Measurements from ENCODE around the gene PDILT.
"Not testable (repeated sequence)": the region's sequence is repeated elsewhere in the genome, so short reads cannot be mapped to it uniquely, and the experiment has no call there.

The PDILT gene

DNA sequence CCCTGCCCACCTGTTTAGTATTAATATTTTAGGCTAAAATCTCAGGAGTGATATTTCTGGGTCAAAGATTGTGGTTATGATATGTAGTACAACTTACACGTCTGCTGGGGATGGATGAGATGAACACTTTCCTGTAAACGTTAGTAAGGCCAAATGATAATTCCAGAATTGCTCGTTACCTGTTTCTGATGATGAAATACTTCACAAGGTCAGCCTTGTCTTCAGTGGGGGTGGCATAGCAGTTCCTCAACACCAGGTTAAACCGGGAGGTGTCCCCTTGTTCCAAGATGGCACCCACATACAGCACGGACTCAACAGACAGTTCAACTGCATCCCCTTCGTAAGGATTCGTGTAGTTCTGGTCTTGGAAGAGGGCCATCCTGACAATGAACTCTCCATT lies 86.5 kb downstream of the PDILT start:
- no peak for DNase-seq (ENCODE audit: insufficient read length, low spot score)
- FAIRE-seq, result no peak
- TF ChIP-seq POLR2AphosphoS5 (IDR thresholded peaks at IDR 0.05; ENCODE audit: low read depth, low read length) (no peak), SPI1 (IDR thresholded peaks at IDR 0.05; ENCODE audit: low read depth, low read length) (no peak), TAF1 (IDR thresholded peaks at IDR 0.05; ENCODE audit: low read depth, low read length) (no peak), POLR2A (IDR thresholded peaks at IDR 0.05; ENCODE audit: low read depth, low read length) (no peak), POU2F2 (IDR thresholded peaks at IDR 0.05; ENCODE audit: low read depth, low read length) (no peak), PAX5 (IDR thresholded peaks at IDR 0.05; ENCODE audit: insufficient read depth, low read length, severe bottlenecking) (no peak)

DNA sequence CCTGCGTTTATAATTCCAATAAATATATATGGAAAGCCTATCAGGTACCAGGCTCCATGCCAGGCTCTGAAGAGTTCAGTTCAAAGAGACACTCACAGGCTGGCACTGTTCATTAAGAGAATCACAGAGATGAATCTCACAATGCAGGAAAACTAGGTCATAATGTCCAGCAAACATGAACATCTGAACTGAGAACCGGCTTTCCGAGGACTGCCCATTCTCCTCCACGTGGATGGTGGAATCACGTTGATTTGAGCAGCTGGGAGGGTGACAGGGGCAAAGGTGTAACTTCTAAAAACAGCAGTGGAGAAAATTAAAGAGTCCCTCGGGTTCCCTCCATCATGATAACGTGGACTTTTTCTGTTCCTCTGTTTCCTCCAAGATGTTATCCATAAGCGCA lies 87.4 kb downstream of the PDILT start:
- no peak for DNase-seq (ENCODE audit: insufficient read length, low spot score)
- TF ChIP-seq POLR2AphosphoS5 (IDR thresholded peaks at IDR 0.05; ENCODE audit: low read depth, low read length) (no peak), POU2F2 (IDR thresholded peaks at IDR 0.05; ENCODE audit: low read depth, low read length) (no peak), POLR2A (IDR thresholded peaks at IDR 0.05; ENCODE audit: low read depth, low read length) (no peak), PAX5 (IDR thresholded peaks at IDR 0.05; ENCODE audit: insufficient read depth, low read length, severe bottlenecking) (no peak), SPI1 (IDR thresholded peaks at IDR 0.05; ENCODE audit: low read depth, low read length) (no peak), TAF1 (IDR thresholded peaks at IDR 0.05; ENCODE audit: low read depth, low read length) (no peak)
- no peak for FAIRE-seq

DNA sequence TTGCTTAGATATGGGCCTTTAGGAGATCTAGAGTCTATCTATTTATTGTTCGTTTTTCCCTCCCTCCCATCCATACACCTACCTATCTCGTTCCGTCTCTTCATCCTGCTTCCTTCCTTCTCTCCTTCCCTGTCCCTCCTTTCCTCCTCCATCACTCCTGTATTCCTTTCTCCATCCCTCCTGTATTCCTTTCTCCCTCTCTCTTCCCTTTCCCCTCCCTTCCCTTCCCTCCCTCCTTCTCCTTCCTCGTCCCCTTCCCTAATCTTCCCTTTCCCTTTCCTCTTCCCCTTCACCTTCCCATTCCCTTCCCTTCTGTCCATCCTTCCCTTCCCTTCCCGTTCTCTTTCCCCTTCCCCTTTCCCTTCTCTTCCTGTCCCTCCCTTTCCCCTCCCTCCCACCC lies 87.8 kb downstream of the PDILT start:
- TF ChIP-seq TAF1 (IDR thresholded peaks at IDR 0.05; ENCODE audit: low read depth, low read length) (no peak), POLR2A (IDR thresholded peaks at IDR 0.05; ENCODE audit: low read depth, low read length) (no peak), PAX5 (IDR thresholded peaks at IDR 0.05; ENCODE audit: insufficient read depth, low read length, severe bottlenecking) (no peak), POLR2AphosphoS5 (IDR thresholded peaks at IDR 0.05; ENCODE audit: low read depth, low read length) (no peak), POU2F2 (IDR thresholded peaks at IDR 0.05; ENCODE audit: low read depth, low read length) (no peak), SPI1 (IDR thresholded peaks at IDR 0.05; ENCODE audit: low read depth, low read length) (no peak)
- no peak for FAIRE-seq

DNA sequence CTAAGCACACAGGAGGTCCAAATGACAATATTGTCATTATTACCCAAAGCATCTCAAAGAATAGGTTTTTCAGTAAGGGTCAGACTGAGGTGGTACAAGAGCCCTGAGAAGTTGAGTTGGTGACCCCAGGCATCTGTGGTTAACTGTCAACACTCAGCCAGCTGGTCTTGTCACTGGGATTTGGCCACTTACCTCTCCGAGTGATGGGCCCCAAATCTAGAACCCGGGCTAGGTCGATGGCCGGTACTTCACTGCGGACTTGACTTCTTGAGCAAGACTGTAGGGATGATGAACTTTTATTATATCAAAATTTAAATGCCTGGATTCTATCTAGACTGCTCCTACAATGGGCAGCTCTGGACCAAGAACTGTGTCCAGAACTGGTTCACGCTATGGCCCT lies 88.8 kb downstream of the PDILT start:
- no peak for FAIRE-seq
- TF ChIP-seq PAX5 (IDR thresholded peaks at IDR 0.05; ENCODE audit: insufficient read depth, low read length, severe bottlenecking), result no peak
- no peak for TF ChIP-seq SPI1 (IDR thresholded peaks at IDR 0.05; ENCODE audit: low read depth, low read length)
- TF ChIP-seq POLR2AphosphoS5 (IDR thresholded peaks at IDR 0.05; ENCODE audit: low read depth, low read length), result no peak
- no peak for TF ChIP-seq POU2F2 (IDR thresholded peaks at IDR 0.05; ENCODE audit: low read depth, low read length)
- TF ChIP-seq POLR2A (IDR thresholded peaks at IDR 0.05; ENCODE audit: low read depth, low read length), result no peak
- no peak for TF ChIP-seq TAF1 (IDR thresholded peaks at IDR 0.05; ENCODE audit: low read depth, low read length)
- DNase-seq (ENCODE audit: insufficient read length, low spot score), result no peak

More for the DNA sequence above, 87.8 kb downstream of the PDILT start:
- no peak for DNase-seq (ENCODE audit: insufficient read length, low spot score)

DNA sequence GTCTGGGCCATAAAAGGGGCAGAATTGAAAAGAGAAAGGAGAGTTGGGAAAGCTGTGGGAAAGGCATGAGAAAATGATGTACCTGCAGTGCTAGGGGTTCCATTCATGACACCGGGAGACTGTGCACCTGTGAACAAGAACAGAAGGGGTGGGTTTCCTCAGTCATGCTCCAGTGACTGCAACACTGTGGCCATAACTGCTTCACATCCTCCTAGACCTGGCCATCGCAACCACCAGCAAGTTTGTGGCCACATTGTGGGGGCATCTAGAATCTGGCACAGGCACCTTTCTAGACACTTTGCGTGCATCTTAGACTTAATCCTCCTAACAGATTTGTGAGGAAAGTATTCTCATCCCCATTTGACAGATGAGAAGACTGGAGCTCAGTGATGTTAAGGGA lies 90.0 kb downstream of the PDILT start:
- DNase-seq (ENCODE audit: insufficient read length, low spot score) (no peak), FAIRE-seq (no peak)
- TF ChIP-seq POLR2AphosphoS5 (IDR thresholded peaks at IDR 0.05; ENCODE audit: low read depth, low read length), result no peak
- no peak for TF ChIP-seq TAF1 (IDR thresholded peaks at IDR 0.05; ENCODE audit: low read depth, low read length)
- TF ChIP-seq POLR2A (IDR thresholded peaks at IDR 0.05; ENCODE audit: low read depth, low read length), result no peak
- TF ChIP-seq SPI1 (IDR thresholded peaks at IDR 0.05; ENCODE audit: low read depth, low read length), result no peak
- no peak for TF ChIP-seq POU2F2 (IDR thresholded peaks at IDR 0.05; ENCODE audit: low read depth, low read length)
- TF ChIP-seq PAX5 (IDR thresholded peaks at IDR 0.05; ENCODE audit: insufficient read depth, low read length, severe bottlenecking), result no peak

DNA sequence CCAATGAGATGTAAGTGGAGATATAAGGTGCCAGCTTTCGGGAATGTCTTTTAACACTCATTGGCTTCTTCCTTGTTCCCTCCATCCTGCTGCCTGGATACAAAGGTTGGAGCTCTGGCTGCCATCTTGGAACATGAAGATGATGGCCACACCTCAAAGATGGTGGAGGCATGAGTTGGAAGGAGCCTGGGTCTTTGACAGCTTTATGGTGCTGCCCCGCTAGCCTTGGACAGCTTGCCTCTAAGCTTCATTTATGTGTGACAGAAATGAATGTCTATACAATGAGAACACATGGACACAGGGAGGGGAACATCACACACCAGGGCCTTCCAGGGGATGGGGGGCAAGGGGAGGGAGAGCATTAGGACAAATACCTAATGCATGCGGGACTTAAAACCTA lies 90.8 kb downstream of the PDILT start:
- TF ChIP-seq TAF1 (IDR thresholded peaks at IDR 0.05; ENCODE audit: low read depth, low read length) (no peak), PAX5 (IDR thresholded peaks at IDR 0.05; ENCODE audit: insufficient read depth, low read length, severe bottlenecking) (no peak), POLR2A (IDR thresholded peaks at IDR 0.05; ENCODE audit: low read depth, low read length) (no peak), SPI1 (IDR thresholded peaks at IDR 0.05; ENCODE audit: low read depth, low read length) (no peak), POU2F2 (IDR thresholded peaks at IDR 0.05; ENCODE audit: low read depth, low read length) (no peak), POLR2AphosphoS5 (IDR thresholded peaks at IDR 0.05; ENCODE audit: low read depth, low read length) (no peak)
- FAIRE-seq, result no peak
- no peak for DNase-seq (ENCODE audit: insufficient read length, low spot score)

DNA sequence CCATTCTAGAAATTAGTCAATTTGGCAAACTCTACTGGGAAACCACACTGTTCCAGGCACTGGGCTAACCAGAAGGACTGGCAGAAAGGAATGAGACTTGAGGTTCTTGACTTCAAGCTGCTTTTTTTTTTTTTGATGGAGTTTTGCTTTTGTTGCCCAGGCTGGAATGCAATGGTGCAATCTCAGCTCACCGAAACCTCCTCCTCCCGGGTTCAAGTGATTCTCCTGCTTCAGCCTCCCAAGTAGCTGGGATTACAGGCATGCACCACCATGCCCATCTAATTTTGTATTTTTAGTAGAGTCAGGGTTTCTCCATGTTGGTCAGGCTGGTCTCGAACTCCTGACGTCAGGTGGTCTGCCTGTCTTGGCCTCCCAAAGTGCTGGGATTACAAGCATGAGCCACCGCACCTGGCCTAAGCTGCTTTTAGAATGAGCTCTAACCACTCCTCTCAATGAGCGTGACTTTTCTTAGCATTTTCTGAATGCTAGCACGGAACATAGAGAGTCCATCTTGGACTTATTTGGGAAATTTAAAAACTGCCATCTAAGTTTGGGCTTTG lies 91.9 kb downstream of the PDILT start:
- not testable (repeated sequence) for FAIRE-seq; DNase-seq (ENCODE audit: insufficient read length, low spot score)

DNA sequence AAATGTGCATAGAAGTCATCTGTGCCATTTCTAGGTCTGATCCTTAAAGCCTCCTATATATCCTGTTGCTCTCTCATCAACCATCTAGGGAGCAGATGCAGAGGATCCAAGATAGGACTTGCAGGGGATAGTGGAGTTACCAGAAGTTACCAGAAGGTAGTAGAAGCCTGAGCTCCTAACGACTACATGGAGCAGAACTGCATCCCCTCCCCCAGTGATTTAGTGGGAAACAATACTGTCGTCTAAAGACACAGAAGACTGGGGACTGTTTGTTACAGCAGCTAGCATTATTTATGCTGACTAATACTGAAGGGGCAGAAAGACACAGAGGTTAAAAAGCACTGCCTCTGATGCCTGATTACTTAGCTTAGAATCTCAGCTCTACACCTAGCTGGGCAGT lies 93.0 kb downstream of the PDILT start:
- DNase-seq (ENCODE audit: insufficient read length, low spot score) (no peak), FAIRE-seq (no peak)
- TF ChIP-seq TAF1 (IDR thresholded peaks at IDR 0.05; ENCODE audit: low read depth, low read length) (no peak), PAX5 (IDR thresholded peaks at IDR 0.05; ENCODE audit: insufficient read depth, low read length, severe bottlenecking) (no peak), SPI1 (IDR thresholded peaks at IDR 0.05; ENCODE audit: low read depth, low read length) (no peak)

DNA sequence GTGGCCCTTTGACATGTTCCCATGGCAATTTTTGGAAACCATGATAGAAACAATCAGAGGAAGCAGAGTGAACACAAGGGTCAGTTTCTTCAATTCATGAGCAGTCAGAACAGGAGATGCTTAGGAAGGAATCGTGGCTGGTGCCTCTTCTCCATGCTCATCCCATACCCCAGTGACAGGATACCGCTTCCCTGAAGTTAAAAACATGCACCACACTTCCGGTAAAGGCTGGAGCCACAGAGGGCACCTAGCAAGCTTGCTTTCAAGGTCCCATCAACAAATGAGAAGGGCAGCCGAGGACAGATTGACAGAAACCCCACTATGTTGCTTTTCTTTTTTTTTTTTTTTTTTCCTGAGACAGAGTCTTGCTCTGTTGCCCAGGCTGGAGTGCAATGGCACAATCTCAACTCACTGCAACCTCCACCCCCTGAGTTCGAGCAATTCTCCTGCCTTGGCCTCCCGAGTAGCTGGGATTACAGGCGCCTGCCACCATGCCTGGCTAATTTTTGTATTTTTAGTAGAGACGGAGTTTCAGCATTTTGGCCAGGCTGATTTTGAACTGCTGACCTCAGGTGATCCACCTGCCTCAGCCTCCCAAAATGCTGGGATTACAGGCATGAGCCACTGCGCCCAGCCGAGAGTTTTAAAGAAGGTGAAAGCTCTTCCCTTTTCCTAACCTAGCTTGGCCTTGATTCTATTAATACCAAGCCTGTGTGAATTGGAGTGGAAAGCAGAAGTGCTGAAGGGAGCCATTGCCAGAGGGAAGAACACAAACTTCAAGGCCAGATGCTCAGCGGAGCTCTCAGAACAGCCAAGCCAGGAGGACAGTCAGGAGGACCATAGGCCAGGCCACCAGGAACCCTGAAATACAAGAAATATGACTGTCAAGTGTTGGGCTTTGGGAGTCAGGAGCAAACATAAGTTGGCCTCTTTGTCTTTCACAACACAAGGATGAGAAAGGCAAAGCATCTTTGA lies 93.8 kb downstream of the PDILT start:
- DNase-seq (ENCODE audit: insufficient read length, low spot score) (no peak), FAIRE-seq (no peak)
- TF ChIP-seq SPI1 (IDR thresholded peaks at IDR 0.05; ENCODE audit: low read depth, low read length) (no peak), POU2F2 (IDR thresholded peaks at IDR 0.05; ENCODE audit: low read depth, low read length) (no peak), POLR2AphosphoS5 (IDR thresholded peaks at IDR 0.05; ENCODE audit: low read depth, low read length) (no peak), PAX5 (IDR thresholded peaks at IDR 0.05; ENCODE audit: insufficient read depth, low read length, severe bottlenecking) (no peak), POLR2A (IDR thresholded peaks at IDR 0.05; ENCODE audit: low read depth, low read length) (no peak), TAF1 (IDR thresholded peaks at IDR 0.05; ENCODE audit: low read depth, low read length) (no peak)

Measured in GM12891 (cell line).